Calu3 (cell line): ENCODE results near the gene PCSK5. TPM values are rescaled to one million over a fixed set of nuclear protein-coding genes. Genes with fewer than 3 reads are reported as not detected.

Experiments
- BruUV-seq: library from RNA; stranded (reverse); fragments of 400-500 nt; replicated peaks from 2 replicates; lab custom pipeline; 2021; lab: Mats Ljungman, UMichigan
- CTCF ChIA-PET: fragments of 300-600 bp; sonication (Branson Sonifier 250); formaldehyde crosslinking; loops from one replicate; lab custom pipeline; 2022; ENCODE audit warnings: antibody characterized with exemption; lab: Charles Lee
- DNase-seq: peaks from one replicate; pipeline ENCODE4 v3.0.0; 2022
- H3K27ac Mint-ChIP-seq: one replicate; pipeline ENCODE4 v1.8.0; 2022; ENCODE audit warnings: mixed read lengths; ENCODE audit not compliant: unreplicated experiment
- H3K27me3 Mint-ChIP-seq: one replicate; pipeline ENCODE4 v1.8.0; 2022; ENCODE audit warnings: mixed read lengths; ENCODE audit not compliant: unreplicated experiment
- H3K36me3 Mint-ChIP-seq: one replicate; pipeline ENCODE4 v1.8.0; 2022; ENCODE audit warnings: mild to moderate bottlenecking, moderate library complexity, mixed read lengths; ENCODE audit not compliant: insufficient read depth, unreplicated experiment
- H3K4me1 Mint-ChIP-seq: one replicate; pipeline ENCODE4 v1.8.0; 2022; ENCODE audit warnings: mild to moderate bottlenecking, low read depth, mixed read lengths; ENCODE audit not compliant: unreplicated experiment
- H3K4me3 Mint-ChIP-seq: one replicate; pipeline ENCODE4 v1.8.0; 2022; ENCODE audit warnings: mild to moderate bottlenecking, low read depth, moderate library complexity, mixed read lengths; ENCODE audit not compliant: unreplicated experiment
- H3K9me3 Mint-ChIP-seq: one replicate; pipeline ENCODE4 v1.8.0; 2022; ENCODE audit warnings: low read depth, mixed read lengths; ENCODE audit not compliant: unreplicated experiment
- intact Hi-C: fragments of 100-400 bp; cut with micrococcal nuclease; formaldehyde crosslinking; loops from one replicate; pipeline ENCODE4 v1.10.0; 2022; ENCODE audit not compliant: unreplicated experiment
- total RNA-seq: library from RNA; stranded (reverse); gene quantifications from 2 replicates; pipeline ENCODE4 v1.2.3, GENCODE V29; 2022
- TF ChIP-seq, protein P1 (sequence below): fragments of 200-600 bp; IDR thresholded peaks from one replicate; pipeline ENCODE4 v1.8.0; 2022; ENCODE audit warnings: antibody characterized with exemption; ENCODE audit not compliant: unreplicated experiment

Gene PCSK5
- total RNA-seq, 1 experiment from 2014 or later, result 38.4 TPM

DNA sequence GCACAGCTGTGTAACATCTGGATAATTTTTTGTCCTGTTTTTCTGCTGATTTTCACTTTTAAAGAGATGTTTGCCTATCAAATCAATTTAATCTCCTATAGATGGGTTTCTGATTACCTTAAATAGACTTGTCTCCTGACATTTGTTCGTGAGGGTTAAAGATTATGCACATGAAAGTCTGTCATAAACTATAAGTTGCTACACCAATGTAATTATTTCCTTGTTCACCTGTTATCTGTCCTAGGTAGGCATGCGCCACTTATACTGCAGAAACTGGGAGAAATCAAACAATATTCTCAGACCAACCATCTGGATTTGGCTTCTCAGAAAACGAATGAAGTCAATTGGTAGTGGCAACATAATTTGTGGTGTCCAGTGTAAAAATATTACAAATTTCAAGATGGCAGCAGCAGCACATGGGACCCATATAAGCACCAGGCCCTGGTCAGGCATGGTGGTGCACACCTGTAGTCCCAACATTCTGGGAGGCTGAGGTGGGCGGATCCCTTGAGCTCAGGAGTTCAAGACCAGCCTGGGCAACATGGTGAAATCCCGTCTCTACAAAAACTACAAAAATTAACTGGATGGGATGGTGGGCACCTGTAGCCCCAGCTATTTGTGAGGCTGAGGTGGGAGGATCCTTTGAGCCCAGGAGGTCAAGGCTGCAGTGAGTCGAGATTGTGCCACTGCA is 483.5 kb downstream of the PCSK5 start:
- Mint-ChIP-seq H3K9me3 (no peaks in the 10 kb centered on the region), H3K4me3 (no peak overlapping the region), H3K36me3 (no peaks in the 10 kb centered on the region), H3K4me1 (peaks cover 49% of the 10 kb centered on the region), H3K27ac (peak overlapping the region; percentile 4), H3K27me3 (no peaks in the 10 kb centered on the region)
- CTCF ChIA-PET, result interaction anchor here (1.1 kb wide), 1 partner anchor 12 kb away, joined by 3 read pairs; no protein-coding TSS in a partner anchor
- TF ChIP-seq, protein P1, sequence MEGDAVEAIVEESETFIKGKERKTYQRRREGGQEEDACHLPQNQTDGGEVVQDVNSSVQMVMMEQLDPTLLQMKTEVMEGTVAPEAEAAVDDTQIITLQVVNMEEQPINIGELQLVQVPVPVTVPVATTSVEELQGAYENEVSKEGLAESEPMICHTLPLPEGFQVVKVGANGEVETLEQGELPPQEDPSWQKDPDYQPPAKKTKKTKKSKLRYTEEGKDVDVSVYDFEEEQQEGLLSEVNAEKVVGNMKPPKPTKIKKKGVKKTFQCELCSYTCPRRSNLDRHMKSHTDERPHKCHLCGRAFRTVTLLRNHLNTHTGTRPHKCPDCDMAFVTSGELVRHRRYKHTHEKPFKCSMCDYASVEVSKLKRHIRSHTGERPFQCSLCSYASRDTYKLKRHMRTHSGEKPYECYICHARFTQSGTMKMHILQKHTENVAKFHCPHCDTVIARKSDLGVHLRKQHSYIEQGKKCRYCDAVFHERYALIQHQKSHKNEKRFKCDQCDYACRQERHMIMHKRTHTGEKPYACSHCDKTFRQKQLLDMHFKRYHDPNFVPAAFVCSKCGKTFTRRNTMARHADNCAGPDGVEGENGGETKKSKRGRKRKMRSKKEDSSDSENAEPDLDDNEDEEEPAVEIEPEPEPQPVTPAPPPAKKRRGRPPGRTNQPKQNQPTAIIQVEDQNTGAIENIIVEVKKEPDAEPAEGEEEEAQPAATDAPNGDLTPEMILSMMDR, result no peak
- intact Hi-C loops, result loop anchor here (2.0 kb wide), 1 partner anchor 19 kb away; no protein-coding TSS in a partner anchor
- BruUV-seq, result no TSS peak
- DNase-seq, result no peak

DNA sequence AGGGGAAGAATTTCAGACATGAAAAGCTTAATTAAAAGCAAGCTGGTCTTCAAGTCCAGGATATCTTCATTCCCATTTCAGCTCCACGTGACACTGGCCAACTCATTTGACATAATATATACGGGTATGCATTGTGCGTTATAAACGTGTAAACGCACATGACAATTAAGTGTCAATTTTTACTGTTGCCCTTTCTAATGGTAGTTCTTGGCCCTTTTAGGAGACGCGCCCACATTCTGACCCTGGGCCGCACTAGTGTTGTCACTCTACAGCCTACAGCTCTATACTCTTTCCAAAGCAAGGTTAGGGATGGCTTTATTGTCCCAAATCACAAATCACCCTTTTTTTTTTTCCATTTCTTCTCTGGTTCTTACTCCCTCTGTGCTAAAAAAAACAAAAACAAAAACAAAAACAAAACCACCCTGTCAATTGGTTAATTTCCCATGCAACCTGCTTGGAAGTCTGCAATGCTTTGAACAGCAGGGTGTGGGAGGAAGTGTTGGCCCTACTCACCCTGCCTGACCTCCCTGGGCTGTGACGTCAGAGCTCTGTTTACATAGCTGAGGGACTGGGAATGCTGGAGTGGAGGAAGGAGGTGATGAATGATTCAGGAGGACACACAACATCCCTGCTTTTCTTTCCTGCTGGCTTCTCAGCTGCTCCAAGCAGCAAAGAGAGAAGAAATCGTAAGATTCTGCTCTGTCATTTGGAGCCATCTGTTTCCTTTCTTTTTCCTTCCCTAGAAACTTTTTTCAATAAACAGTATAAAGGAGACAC is 484.5 kb downstream of the PCSK5 start:
- DNase-seq, result peak; percentile 80
- peaks cover 46% of the 10 kb centered on the region for H3K4me1 Mint-ChIP-seq
- no TSS peak for BruUV-seq
- peak overlapping the region; percentile 69 for H3K27ac Mint-ChIP-seq
- peak overlapping the region; percentile 33 for H3K4me3 Mint-ChIP-seq
- CTCF ChIA-PET, result interaction anchor here (0.6 to 1.6 kb wide), 3 partner anchors 10 to 185 kb away, joined by 3 to 5 read pairs (median 3); no protein-coding TSS in a partner anchor
- no peaks in the 10 kb centered on the region for H3K27me3 Mint-ChIP-seq
- intact Hi-C loops, result no loop called here
- TF ChIP-seq, protein P1, result no peak
- H3K36me3 Mint-ChIP-seq, result no peaks in the 10 kb centered on the region
- H3K9me3 Mint-ChIP-seq, result no peaks in the 10 kb centered on the region

DNA sequence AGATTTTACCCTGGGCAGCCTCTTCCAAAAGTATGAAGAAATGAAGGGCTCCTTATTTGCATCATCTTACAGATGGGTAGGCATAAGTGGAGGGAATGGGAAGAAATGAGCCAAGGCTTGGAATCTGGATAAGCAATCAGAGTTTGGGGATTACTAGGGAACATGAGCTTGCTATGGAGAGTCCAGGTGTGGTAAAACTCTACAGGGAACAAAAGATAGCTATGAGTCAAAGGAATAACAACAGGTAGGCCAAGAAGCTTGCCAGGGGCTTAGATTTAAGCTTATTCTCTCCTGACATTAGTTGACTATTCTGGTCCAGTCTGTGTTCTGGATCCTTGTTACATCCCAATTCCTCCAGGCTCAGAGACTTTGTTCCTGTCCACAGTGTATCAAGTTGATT is 487.3 kb downstream of the PCSK5 start:
- no peaks in the 10 kb centered on the region for H3K36me3 Mint-ChIP-seq
- H3K9me3 Mint-ChIP-seq, result no peaks in the 10 kb centered on the region
- peaks cover 31% of the 10 kb centered on the region for H3K4me1 Mint-ChIP-seq
- intact Hi-C loops, result no loop called here
- no peak for DNase-seq
- no peaks in the 10 kb centered on the region for H3K27me3 Mint-ChIP-seq
- BruUV-seq, result no TSS peak
- TF ChIP-seq, protein P1, result no peak
- H3K4me3 Mint-ChIP-seq, result no peak overlapping the region
- CTCF ChIA-PET, result interaction anchor here (1.4 kb wide), 1 partner anchor 8 kb away, joined by 4 read pairs; no protein-coding TSS in a partner anchor
- no peak overlapping the region for H3K27ac Mint-ChIP-seq

DNA sequence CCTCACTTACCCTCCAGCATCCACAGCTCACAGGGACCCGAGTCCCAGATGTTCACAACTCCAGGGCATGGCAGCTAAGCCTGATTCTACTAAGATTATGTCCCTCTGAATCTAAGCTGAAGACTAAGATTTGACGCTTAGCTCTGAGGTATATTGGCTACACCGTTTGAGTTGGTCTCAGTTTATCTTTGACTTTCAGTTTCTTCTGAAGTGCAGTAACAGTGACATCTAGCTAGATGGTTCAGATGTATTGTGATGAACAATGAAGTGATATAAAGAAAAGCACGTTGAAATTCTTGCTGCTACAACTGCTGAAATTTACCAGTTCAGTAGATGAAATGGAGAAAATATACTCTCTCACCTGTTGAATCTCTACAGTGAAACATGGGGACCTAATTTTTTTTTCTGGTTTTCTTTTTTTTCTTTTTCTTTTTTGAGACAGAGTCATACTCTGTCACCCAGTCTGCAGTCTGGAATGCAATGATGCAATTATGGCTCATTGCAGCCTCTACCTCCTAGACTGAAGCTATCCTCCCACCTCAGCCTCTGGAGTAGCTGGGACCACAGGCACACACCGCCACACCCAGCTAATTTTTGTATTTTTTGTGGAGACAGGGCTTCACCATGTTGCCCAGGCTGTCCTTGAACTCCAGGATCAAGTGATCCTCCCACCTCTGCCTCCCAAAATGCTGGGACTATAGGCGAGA is 488.0 kb downstream of the PCSK5 start:
- Mint-ChIP-seq H3K4me3 (no peak overlapping the region), H3K4me1 (peaks cover 24% of the 10 kb centered on the region), H3K36me3 (no peaks in the 10 kb centered on the region), H3K27ac (no peak overlapping the region), H3K9me3 (no peaks in the 10 kb centered on the region), H3K27me3 (no peaks in the 10 kb centered on the region)
- intact Hi-C loops, result no loop called here
- TF ChIP-seq, protein P1, result no peak
- no TSS peak for BruUV-seq
- no peak for DNase-seq
- CTCF ChIA-PET, result interaction anchor here (1.4 kb wide), 1 partner anchor 9 kb away, joined by 4 read pairs; no protein-coding TSS in a partner anchor
